HS-27A (cell line): ENCODE measurements around the gene AARSD1.
A peak's percentile ranks its signal among the peaks of the same experiment; 100 is the strongest.
"Not testable (repeated sequence)": the region's sequence is repeated elsewhere in the genome, so short reads cannot be mapped to it uniquely, and the experiment has no call there.

Source experiments
- DNase-seq: peaks from one replicate; pipeline ENCODE4 v3.0.0-alpha.2; 2012; ENCODE audit warnings: low read depth, missing footprints

The AARSD1 gene

GRCh38 chr17:42964161-42964932 is at the start of gene AARSD1:
TSS of gene AARSD1 (minus strand) at chr17:42964454. CDS start at chr17:42964440, 14 bp downstream.
- peak; percentile 53 for DNase-seq

GRCh38 chr17:43013296-43013695 is 49.0 kb upstream of the AARSD1 start:
- DNase-seq: no peak

GRCh38 chr17:43011728-43012472 is 47.6 kb upstream of the AARSD1 start:
- DNase-seq: no peak

- no peak for DNase-seq
These were observed 46.5 kb upstream of the AARSD1 start for GRCh38 chr17:43010667-43011308.

GRCh38 chr17:43006639-43007551 is 42.6 kb upstream of the AARSD1 start, which contains the start of gene IFI35:
TSS of gene IFI35 (plus strand) at chr17:43006784. CDS start at chr17:43006948, 164 bp downstream.
- DNase-seq: no peak

- DNase-seq: no peak
These were observed 39.4 kb upstream of the AARSD1 start for GRCh38 chr17:43003542-43004172.

GRCh38 chr17:43000894-43001293 is 36.6 kb upstream of the AARSD1 start:
- DNase-seq: not testable (repeated sequence)

GRCh38 chr17:42999003-42999525 is 34.8 kb upstream of the AARSD1 start:
- no peak for DNase-seq

GRCh38 chr17:42997984-42998938 is 34.0 kb upstream of the AARSD1 start, which contains the start of gene RPL27:
TSS of gene RPL27 (plus strand) at chr17:42998419. CDS start at chr17:42998751, 332 bp downstream.
- DNase-seq: peak; percentile 89

- DNase-seq: no peak
These were observed 33.2 kb upstream of the AARSD1 start for GRCh38 chr17:42997390-42997983.

GRCh38 chr17:42993913-42994312 is 29.7 kb upstream of the AARSD1 start:
- not testable (repeated sequence) for DNase-seq

GRCh38 chr17:42992872-42993271 is 28.6 kb upstream of the AARSD1 start:
- DNase-seq: no peak

GRCh38 chr17:42991471-42991870 is 27.2 kb upstream of the AARSD1 start:
- no peak for DNase-seq

GRCh38 chr17:42989726-42990652 is 25.7 kb upstream of the AARSD1 start:
- no peak for DNase-seq

GRCh38 chr17:42989141-42989540 is 24.9 kb upstream of the AARSD1 start:
- DNase-seq: no peak

GRCh38 chr17:42985225-42985624 is 21.0 kb upstream of the AARSD1 start:
- DNase-seq: no peak

GRCh38 chr17:42982266-42982665 is 18.0 kb upstream of the AARSD1 start:
- no peak for DNase-seq
